GM12874 (cell line): ENCODE data around the gene CBFA2T2.

Source experiments
- CTCF ChIP-seq: IDR thresholded peaks from 2 replicates; pipeline ENCODE4 v1.5.1; 2011; ENCODE audit warnings: low read depth, mild to moderate bottlenecking, control low read depth, low read length, moderate library complexity; ENCODE audit not compliant: insufficient read depth

Gene CBFA2T2

DNA sequence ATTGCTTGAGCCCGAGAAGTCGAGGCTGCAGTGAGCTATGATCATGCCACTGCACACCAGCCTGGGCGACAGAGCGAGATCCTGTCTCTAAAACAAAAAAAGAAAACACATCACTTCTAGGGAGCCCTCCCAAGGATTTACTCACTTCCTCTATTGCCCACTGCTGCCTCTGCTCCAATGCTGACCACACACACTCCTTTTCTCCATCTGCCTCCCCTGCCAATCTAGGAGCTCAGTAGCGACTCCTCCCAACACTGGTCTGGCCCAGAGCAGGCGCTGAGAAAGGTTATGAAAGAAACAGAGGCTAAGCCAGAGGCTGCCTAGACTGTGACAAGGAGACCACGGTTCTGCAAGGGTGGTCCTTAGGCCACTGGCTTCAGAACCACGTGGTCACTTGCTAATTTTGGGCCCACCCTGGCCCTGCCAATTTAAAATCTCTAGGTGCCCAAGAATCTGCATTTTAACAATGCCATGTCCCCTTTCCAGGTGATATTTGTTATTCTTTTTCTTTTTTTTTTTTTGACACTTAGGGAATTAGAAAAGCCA is 197.5 kb downstream of the CBFA2T2 start:
- no peak for TF ChIP-seq CTCF

- no peak for TF ChIP-seq CTCF
These were observed 198.4 kb downstream of the CBFA2T2 start for GRCh38 chr20:33687993-33688937.

DNA sequence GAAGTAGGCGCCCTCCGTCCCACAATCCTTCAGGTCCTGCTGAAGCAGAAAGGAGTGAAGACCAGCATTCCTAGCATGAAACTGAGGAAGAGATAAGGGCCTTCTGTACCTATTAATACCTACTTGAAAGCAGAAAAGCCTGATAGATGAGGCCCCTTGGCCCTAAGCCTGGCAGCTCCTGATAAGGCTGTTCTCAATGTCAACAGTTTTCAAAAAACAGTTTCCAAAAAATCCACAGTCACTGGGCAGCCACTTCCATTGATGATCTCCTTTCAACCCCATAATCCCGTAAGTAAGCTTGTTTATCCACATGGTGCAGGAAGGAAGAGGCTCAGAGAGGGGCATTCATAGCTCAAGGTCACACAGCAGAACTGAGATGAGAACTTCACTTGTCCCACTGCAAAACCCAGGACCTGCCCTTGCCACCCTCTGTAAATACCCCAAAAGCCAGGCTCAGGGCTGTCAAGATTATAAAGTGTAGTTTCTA is 199.1 kb downstream of the CBFA2T2 start:
- no peak for TF ChIP-seq CTCF

DNA sequence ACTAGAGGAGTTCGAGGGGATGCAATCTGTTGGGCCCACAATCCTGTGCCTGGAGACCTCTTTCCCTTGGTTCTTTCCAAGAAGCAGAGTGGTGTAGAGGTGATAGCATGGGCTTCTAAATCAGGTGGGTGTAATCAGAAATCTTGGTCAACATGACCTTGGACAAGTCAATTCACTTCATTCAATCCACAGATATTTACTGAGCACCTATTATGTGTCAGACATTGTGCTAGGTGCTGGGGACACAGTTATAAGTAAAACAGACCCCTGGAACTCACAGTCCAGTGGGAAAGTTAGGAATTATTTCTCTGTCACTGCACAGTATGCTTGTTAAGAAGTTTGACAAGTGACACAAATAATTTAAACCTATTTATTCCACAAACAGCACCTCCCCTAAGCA is 199.6 kb downstream of the CBFA2T2 start:
- no peak for TF ChIP-seq CTCF

- no peak for TF ChIP-seq CTCF
These were observed 200.1 kb downstream of the CBFA2T2 start for GRCh38 chr20:33689973-33690372.

DNA sequence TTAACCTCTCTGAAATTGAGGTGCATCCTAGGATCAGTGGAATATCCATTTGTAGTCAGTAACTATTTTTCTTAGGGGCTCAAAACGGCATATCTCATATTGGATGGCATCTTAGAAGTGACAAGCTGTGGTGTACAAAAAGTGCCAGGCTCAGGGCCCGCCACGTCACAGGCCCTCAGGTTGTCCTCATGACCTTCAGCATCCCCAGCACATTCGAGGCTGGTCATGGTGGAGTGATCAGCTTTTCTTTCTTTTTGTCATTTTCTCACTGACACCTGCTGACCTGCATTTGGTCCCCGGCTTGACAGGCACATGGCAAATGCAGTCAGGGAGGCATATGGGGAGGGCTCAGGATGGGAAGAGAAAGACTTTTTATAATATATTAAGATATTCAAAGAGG is 203.4 kb downstream of the CBFA2T2 start:
- TF ChIP-seq CTCF: no peak

DNA sequence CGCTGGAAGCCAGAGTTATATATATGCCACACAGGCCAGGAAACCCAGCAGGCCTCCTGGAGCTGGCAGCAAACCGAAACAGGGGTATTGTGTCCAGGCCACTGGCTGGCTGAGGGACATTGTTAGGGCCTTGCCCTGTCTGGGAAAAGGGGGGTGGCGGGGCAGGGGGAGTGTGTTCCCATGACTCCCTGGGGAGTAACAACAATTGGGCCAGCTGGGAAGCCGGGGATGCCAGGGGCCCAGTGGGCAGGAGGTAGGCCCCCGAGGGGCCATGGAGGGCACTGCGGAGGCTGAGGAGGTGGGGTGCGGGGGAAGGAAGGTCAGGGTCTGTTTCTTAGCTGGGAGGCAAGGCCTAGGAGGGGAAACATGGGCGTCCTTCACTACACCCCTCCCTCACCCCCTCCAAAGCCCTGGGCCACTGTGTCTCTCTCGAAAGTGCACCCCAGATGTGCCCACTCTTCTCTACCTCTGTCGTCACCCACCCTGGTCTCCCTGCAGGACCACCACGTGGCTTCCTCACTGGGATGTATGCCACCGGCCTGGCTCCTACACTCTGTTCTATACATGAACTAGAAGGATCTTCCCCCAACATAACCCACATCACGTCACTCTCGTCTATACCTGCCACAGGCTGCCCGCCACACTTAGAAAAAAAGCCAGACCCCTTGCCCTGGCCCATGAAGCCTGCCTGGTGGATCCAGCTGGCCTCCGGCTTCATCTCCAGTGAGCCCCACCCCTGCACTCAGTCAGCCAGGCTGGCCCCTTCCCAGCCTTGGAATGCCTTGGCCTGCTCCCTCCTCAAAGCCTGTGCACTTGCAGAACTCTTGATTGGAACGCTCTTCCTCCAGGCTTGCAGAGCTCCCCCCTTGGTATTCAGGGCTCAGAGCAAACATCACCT is 204.1 kb downstream of the CBFA2T2 start:
- TF ChIP-seq CTCF: no peak
